NB4 (cell line): ENCODE data around the gene CUEDC1.

Experiments used
- POLR2A ChIP-seq: IDR thresholded peaks from 2 replicates; pipeline ENCODE4 v1.6.1; 2011; ENCODE audit warnings: mild to moderate bottlenecking; ENCODE audit not compliant: insufficient read length; ENCODE audit errors: extremely low read depth
- TF ChIP-seq, protein P1 (sequence below): IDR thresholded peaks from one replicate; pipeline ENCODE4 v1.5.1; 2012; ENCODE audit warnings: low read depth, low read length

DNA sequence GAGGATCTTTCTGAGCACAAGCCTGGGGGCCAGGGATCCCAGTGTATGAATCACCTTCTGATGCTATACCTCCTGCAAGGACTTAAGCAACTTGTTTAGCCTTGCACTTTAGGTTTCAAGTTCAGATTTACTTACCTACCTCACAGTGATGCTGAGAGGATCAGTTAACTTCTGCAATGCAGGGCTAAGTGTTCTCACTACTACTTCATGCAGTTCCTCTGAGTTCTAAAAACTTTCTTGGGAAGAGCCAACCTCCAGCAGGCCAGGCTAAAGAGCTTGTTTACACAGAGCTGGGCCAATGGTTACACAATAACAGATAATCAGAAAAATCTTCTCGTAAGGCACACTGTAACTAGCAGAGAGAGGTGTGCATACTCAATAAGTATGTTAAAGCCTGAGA lies 19.8 kb upstream of the CUEDC1 start:
- TF ChIP-seq, protein P1, sequence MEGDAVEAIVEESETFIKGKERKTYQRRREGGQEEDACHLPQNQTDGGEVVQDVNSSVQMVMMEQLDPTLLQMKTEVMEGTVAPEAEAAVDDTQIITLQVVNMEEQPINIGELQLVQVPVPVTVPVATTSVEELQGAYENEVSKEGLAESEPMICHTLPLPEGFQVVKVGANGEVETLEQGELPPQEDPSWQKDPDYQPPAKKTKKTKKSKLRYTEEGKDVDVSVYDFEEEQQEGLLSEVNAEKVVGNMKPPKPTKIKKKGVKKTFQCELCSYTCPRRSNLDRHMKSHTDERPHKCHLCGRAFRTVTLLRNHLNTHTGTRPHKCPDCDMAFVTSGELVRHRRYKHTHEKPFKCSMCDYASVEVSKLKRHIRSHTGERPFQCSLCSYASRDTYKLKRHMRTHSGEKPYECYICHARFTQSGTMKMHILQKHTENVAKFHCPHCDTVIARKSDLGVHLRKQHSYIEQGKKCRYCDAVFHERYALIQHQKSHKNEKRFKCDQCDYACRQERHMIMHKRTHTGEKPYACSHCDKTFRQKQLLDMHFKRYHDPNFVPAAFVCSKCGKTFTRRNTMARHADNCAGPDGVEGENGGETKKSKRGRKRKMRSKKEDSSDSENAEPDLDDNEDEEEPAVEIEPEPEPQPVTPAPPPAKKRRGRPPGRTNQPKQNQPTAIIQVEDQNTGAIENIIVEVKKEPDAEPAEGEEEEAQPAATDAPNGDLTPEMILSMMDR = no peak
- TF ChIP-seq POLR2A = no peak
